Right cardiac atrium (tissue), 5 donors: ENCODE measurements around the gene PIM3. TPM values are rescaled to one million over a fixed set of nuclear protein-coding genes. Genes with fewer than 3 reads are reported as not detected.
A peak's percentile ranks its signal among the peaks of the same experiment; 100 is the strongest.

Source experiments
- ATAC-seq, 2 donors: fragments of 200-7000 bp; cut with Tn5 transposase; one replicate each; pipeline versions ENCODE4 v1.8.0 to v1.9.1; 2020; ENCODE audit warnings: moderate library complexity in 2 of 2, mild to moderate bottlenecking in 1 of 2
- DNase-seq, 3 donors: peaks; one replicate each; pipeline ENCODE4 v3.0.0-alpha.2; 2020
- H3K27ac ChIP-seq: one replicate; pipeline ENCODE4 v1.5.1; 2013; ENCODE audit warnings: mild to moderate bottlenecking, low read length, control low read depth, moderate library complexity
- H3K27me3 ChIP-seq: one replicate; pipeline ENCODE4 v1.6.1; 2013; ENCODE audit not compliant: control insufficient read depth, insufficient read depth
- H3K4me1 ChIP-seq: one replicate; pipeline ENCODE4 v1.6.1; 2013; ENCODE audit warnings: low read length; ENCODE audit not compliant: control insufficient read depth, insufficient read depth
- H3K4me3 ChIP-seq: one replicate; pipeline ENCODE4 v1.5.1; 2013; ENCODE audit warnings: low read length, control low read depth
- H3K9me3 ChIP-seq: one replicate; pipeline ENCODE4 v1.6.1; 2013; ENCODE audit warnings: low read length; ENCODE audit not compliant: control insufficient read depth
- WGBS: extraction: QIAGEN DNeasy Blood & Tissue Kit; methylation state at CpG from one replicate; pipeline ENCODE4 v1.1.7; 2013; 5-methylcytosine and 5-hydroxymethylcytosine counted together
- intact Hi-C, 4 donors: fragments of 100-400 bp; cut with DNase I; formaldehyde crosslinking; loops; one replicate each; pipeline versions ENCODE4 v1.11.0 to v1.14.0; 2022 to 2023
- microRNA-seq, 2 donors: library from miRNA; unstranded; fragments of <30 nt; microRNA quantifications; one replicate each; pipeline ENCODE4 v1.2.0, GENCODE V29; 2020 to 2021
- polyA plus RNA-seq: library from polyadenylated mRNA; stranded (reverse); fragments of 200-250 nt; gene quantifications from one replicate; pipeline ENCODE4 v1.2.3, GENCODE V29; 2013
- total RNA-seq, 4 donors: library from RNA; stranded (reverse); fragmentation: NEBNext Ultra II Directional; extraction: Animal tissue kit (Norgen Biotek cat#: 25700); gene quantifications; one replicate each; pipeline ENCODE4 v1.2.1, GENCODE V29; 2021
- donor health status: healthy with polysubstance abuse.
- donor health status: DM: no; HTN: yes; CAD: no.
- donor health status: DM: no; HTN: no; CAD: no.
- donor health status: DM: no; HTN: yes; CAD: no; lungs with severe emphysema.
- donor health status: DM: yes; HTN: yes; CAD: no.

Gene PIM3
- total and polyA plus RNA-seq, 5 donors, result 39.0 to 55.8 (median 48.2) TPM

GRCh38 chr22:50012211-50013181 is 51.9 kb downstream of the PIM3 start, which contains the start of gene IL17REL:
Gene IL17REL, minus strand, starts transcription at chr22:50012765. Its CDS starts 119 bp downstream, at chr22:50012646.
- H3K9me3 ChIP-seq, result no peaks in the 10 kb centered on the region
- H3K4me3 ChIP-seq, result no peak within 1 kb of the TSS
- DNase-seq (peak in 1 of 3 donors; percentile 59), ATAC-seq (no peak)
- H3K27me3 ChIP-seq, result no peaks in the 10 kb centered on the region
- 56% methylated on average over 29 of the region's 29 CpGs for WGBS
- intact Hi-C loops, result no loop called here
- no peak within 1 kb of the TSS for H3K27ac ChIP-seq
- H3K4me1 ChIP-seq, result no peaks in the 10 kb centered on the region

Small RNA genes lying within 50 kb of the gene (microRNA-seq; reads per million reads assigned to microRNA genes)
- 0 reads per million in 2 donors for gene MIR6821

Other genes starting within 250 kb of the PIM3 start
- gene BRD1, start 132.9 kb upstream of the PIM3 start, total RNA-seq, result 10 to 100 TPM; 17.7 to 19.4 (median 18.3) TPM
- 16.3 TPM for gene BRD1, start 132.9 kb upstream of the PIM3 start, polyA plus RNA-seq
- 1 to 10 TPM; 3.4 to 5.3 (median 4.1) TPM for gene ZBED4, start 106.9 kb upstream of the PIM3 start, total RNA-seq
- gene ZBED4, start 106.9 kb upstream of the PIM3 start, polyA plus RNA-seq, result 2.3 TPM
- 10 to 100 TPM; 13.2 to 19.7 (median 17.4) TPM for gene ALG12, start 42.3 kb upstream of the PIM3 start, total RNA-seq
- 13.0 TPM for gene ALG12, start 42.3 kb upstream of the PIM3 start, polyA plus RNA-seq
- gene CRELD2, start 42.1 kb upstream of the PIM3 start, total RNA-seq, result 10 to 100 TPM; 22.1 to 40.0 (median 26.8) TPM
- 21.8 TPM for gene CRELD2, start 42.1 kb upstream of the PIM3 start, polyA plus RNA-seq
- gene IL17REL, start 52.0 kb downstream of the PIM3 start, total RNA-seq, result under 1 TPM in 1 of 4 donors, not detected in 3; 0.06 TPM
- not detected for gene IL17REL, start 52.0 kb downstream of the PIM3 start, polyA plus RNA-seq
- gene TTLL8, start 97.5 kb downstream of the PIM3 start, total RNA-seq, result not detected
- not detected for gene TTLL8, start 97.5 kb downstream of the PIM3 start, polyA plus RNA-seq
- under 1 TPM in 3 of 4 donors, not detected in 1; 0.14 to 0.71 (median 0.14) TPM for gene MLC1, start 124.7 kb downstream of the PIM3 start, total RNA-seq
- gene MLC1, start 124.7 kb downstream of the PIM3 start, polyA plus RNA-seq, result 1.2 TPM
- gene MOV10L1, start 129.2 kb downstream of the PIM3 start, total RNA-seq, result under 1 TPM; 0.29 to 0.62 (median 0.53) TPM
- gene MOV10L1, start 129.2 kb downstream of the PIM3 start, polyA plus RNA-seq, result 0.63 TPM
- 1 to 10 TPM in 2 of 4 donors, under 1 TPM in 2; 0.43 to 2.1 (median 1.3) TPM for gene PANX2, start 210.0 kb downstream of the PIM3 start, total RNA-seq
- gene PANX2, start 210.0 kb downstream of the PIM3 start, polyA plus RNA-seq, result 0.68 TPM
- gene TRABD, start 225.1 kb downstream of the PIM3 start, total RNA-seq, result 10 to 100 TPM; 16.7 to 23.2 (median 20.7) TPM
- 25.5 TPM for gene TRABD, start 225.1 kb downstream of the PIM3 start, polyA plus RNA-seq
- gene SELENOO, start 240.2 kb downstream of the PIM3 start, total RNA-seq, result 10 to 100 TPM; 14.6 to 16.3 (median 15.3) TPM
- 17.1 TPM for gene SELENOO, start 240.2 kb downstream of the PIM3 start, polyA plus RNA-seq